Measurements from ENCODE around the gene SYN1. TPM values are rescaled to one million over a fixed set of nuclear protein-coding genes. Genes with fewer than 3 reads are reported as not detected.

SYN1 gene
- total RNA-seq, 2 donors from 2014 or later: 0.14 to 4.1 TPM

DNA sequence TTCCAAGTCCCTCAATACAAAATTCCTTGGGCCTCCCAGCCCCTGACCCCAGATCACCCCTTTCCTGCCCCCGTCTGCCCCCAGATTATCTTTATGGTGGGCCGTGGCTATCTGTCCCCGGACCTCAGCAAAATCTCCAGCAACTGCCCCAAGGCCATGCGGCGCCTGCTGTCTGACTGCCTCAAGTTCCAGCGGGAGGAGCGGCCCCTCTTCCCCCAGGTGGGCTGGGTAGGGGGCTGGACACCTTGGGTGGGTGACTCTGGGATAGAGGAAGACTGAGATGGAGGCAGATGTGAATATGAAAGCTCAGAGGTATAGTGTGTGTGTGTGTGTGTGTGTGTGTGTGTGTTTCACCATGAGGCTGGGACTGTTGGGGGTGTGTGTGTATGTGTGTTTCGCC lies 48.9 kb downstream of the SYN1 start:
- 100% methylated on average over 3 of the region's 8 CpGs for WGBS
- intact Hi-C loops (cut with DNase I): no loop called here
- TF ChIP-seq, protein P1, sequence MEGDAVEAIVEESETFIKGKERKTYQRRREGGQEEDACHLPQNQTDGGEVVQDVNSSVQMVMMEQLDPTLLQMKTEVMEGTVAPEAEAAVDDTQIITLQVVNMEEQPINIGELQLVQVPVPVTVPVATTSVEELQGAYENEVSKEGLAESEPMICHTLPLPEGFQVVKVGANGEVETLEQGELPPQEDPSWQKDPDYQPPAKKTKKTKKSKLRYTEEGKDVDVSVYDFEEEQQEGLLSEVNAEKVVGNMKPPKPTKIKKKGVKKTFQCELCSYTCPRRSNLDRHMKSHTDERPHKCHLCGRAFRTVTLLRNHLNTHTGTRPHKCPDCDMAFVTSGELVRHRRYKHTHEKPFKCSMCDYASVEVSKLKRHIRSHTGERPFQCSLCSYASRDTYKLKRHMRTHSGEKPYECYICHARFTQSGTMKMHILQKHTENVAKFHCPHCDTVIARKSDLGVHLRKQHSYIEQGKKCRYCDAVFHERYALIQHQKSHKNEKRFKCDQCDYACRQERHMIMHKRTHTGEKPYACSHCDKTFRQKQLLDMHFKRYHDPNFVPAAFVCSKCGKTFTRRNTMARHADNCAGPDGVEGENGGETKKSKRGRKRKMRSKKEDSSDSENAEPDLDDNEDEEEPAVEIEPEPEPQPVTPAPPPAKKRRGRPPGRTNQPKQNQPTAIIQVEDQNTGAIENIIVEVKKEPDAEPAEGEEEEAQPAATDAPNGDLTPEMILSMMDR (IDR thresholded peaks at IDR 0.05): no peak
- TF ChIP-seq POLR2A (IDR thresholded peaks at IDR 0.05): no peak
- no peak for TF ChIP-seq POLR2AphosphoS5 (IDR thresholded peaks at IDR 0.05)
- no peak overlapping the region for H3K4me3 ChIP-seq
- H3K27me3 ChIP-seq (replicated peaks; ENCODE audit: insufficient read depth): no peaks in the 10 kb centered on the region
- H3K9me3 ChIP-seq: no peaks in the 10 kb centered on the region
- H3K4me1 ChIP-seq (replicated peaks): no peaks in the 10 kb centered on the region
- no peaks in the 10 kb centered on the region for H3K36me3 ChIP-seq
- no peak for DNase-seq (ENCODE audit: low spot score)
- H3K27ac ChIP-seq: no peak overlapping the region

DNA sequence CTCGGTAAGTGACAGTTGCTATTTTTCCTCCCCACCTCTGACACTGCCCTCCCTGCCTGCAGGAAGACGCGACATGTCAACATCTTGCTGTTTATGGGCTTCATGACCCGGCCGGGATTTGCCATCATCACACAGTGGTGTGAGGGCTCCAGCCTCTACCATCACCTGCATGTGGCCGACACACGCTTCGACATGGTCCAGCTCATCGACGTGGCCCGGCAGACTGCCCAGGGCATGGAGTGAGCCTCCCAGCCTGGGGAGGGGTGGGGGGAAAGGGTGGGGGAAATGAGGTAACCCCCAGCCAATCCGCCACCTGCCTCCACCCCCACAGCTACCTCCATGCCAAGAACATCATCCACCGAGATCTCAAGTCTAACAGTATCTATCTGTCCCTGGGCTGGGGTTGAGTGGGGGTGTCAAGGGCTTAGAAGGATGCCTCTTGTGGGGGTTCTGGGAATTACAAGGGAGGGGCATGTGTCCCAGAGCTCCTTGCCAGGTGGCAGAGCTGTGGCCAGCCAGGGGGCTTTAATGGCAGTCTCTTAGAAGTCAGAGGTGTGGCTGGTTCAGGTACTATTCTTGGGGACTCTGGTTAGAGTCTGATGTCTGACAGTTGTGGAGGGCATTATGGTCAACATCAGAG lies 50.9 kb downstream of the SYN1 start:
- H3K9me3 ChIP-seq: no peaks in the 10 kb centered on the region
- H3K4me3 ChIP-seq: no peak overlapping the region
- no peaks in the 10 kb centered on the region for H3K27me3 ChIP-seq (replicated peaks; ENCODE audit: insufficient read depth)
- no peaks in the 10 kb centered on the region for H3K36me3 ChIP-seq
- intact Hi-C loops (cut with DNase I): no loop called here
- H3K4me1 ChIP-seq (replicated peaks): no peaks in the 10 kb centered on the region
- 94% methylated on average over 12 of the region's 13 CpGs for WGBS
- no peak overlapping the region for H3K27ac ChIP-seq
- DNase-seq (ENCODE audit: low spot score): no peak
- TF ChIP-seq POLR2A (IDR thresholded peaks at IDR 0.05) (no peak), POLR2AphosphoS5 (IDR thresholded peaks at IDR 0.05) (no peak)
- TF ChIP-seq, protein P1 (IDR thresholded peaks at IDR 0.05): no peak

DNA sequence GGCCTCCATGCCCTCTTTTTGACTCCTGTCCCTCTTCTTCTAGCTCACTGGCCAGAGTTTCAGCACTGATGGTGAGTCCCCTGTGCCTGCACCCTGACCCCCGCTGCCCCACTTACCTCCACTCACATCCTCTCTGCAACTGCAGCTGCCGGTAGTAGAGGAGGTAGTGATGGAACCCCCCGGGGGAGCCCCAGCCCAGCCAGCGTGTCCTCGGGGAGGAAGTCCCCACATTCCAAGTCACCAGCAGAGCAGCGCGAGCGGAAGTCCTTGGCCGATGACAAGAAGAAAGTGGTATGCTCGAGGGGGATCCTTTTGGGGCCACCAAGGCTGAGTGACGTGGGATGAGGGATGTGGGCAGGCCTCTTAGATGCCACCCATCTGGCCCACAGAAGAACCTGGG lies 52.8 kb downstream of the SYN1 start:
- no peaks in the 10 kb centered on the region for H3K9me3 ChIP-seq
- H3K27ac ChIP-seq: no peak overlapping the region
- 100% methylated on average over 2 of the region's 11 CpGs for WGBS
- no peak for DNase-seq (ENCODE audit: low spot score)
- no peak overlapping the region for H3K4me3 ChIP-seq
- H3K27me3 ChIP-seq (replicated peaks; ENCODE audit: insufficient read depth): no peaks in the 10 kb centered on the region
- H3K4me1 ChIP-seq (replicated peaks): no peaks in the 10 kb centered on the region
- H3K36me3 ChIP-seq: no peaks in the 10 kb centered on the region
- TF ChIP-seq POLR2A (IDR thresholded peaks at IDR 0.05) (no peak), POLR2AphosphoS5 (IDR thresholded peaks at IDR 0.05) (no peak)
- TF ChIP-seq, protein P1 (IDR thresholded peaks at IDR 0.05): no peak
- intact Hi-C loops (cut with DNase I): no loop called here

DNA sequence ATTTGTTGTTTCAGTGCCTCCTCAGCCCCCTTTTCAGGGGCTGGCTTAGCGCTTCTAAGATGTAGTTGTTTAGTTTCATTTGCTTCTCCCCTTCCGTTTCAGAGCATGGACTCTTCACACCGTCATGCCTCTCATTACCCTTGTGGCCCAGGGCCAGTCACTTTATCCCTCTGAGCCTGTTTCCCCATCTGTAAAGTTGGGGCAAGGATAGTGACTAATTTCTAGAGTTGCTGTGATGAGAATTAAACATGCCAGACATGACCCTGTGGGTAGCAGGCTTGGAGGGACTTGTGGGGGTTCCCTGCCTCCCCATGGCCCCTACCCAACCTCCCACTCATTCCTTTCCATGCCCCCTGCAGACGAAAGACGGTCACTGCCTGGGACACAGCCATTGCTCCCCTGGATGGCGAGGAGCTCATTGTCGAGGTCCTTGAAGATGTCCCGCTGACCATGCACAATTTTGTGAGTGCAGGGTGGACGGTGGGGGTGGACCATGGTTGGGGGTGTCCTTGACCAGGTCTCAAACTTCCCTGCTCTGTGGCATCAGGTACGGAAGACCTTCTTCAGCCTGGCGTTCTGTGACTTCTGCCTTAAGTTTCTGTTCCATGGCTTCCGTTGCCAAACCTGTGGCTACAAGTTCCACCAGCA lies 55.1 kb downstream of the SYN1 start:
- no peaks in the 10 kb centered on the region for H3K4me1 ChIP-seq (replicated peaks)
- no peak overlapping the region for H3K27ac ChIP-seq
- DNase-seq (ENCODE audit: low spot score): no peak
- intact Hi-C loops (cut with DNase I): no loop called here
- H3K4me3 ChIP-seq: no peak overlapping the region
- TF ChIP-seq POLR2AphosphoS5 (IDR thresholded peaks at IDR 0.05) (no peak), POLR2A (IDR thresholded peaks at IDR 0.05) (no peak)
- TF ChIP-seq, protein P1 (IDR thresholded peaks at IDR 0.05): no peak
- no peaks in the 10 kb centered on the region for H3K9me3 ChIP-seq
- H3K36me3 ChIP-seq: no peaks in the 10 kb centered on the region
- 71% methylated on average over 12 of the region's 12 CpGs for WGBS
- H3K27me3 ChIP-seq (replicated peaks; ENCODE audit: insufficient read depth): no peaks in the 10 kb centered on the region

DNA sequence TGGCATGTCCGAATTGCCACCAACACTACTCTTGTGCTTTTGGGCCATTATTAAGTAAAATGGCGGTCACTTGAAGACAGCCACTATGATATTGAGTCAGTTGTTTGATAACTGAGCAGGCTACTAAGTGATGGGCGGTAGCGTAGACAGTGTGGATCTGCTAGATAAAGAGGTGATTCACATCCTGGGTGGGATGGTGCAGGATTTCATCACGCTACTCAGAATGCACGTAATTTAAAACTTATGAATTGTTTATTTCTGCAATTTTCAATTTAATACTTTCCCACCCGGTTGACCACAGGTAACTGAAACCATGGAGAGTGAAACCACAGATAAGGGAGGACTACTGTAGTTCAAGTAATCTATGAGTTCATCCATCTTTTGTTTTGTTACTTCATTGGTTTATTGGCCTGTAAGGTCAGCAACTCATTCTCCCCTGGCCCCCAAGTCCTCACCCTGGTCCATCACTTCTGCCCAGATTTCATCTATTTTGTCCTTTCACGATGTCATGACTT lies 55.8 kb downstream of the SYN1 start:
- Histone ChIP-seq H3K4me3 (no peak overlapping the region), H3K27me3 (replicated peaks; ENCODE audit: insufficient read depth) (no peaks in the 10 kb centered on the region), H3K4me1 (replicated peaks) (no peaks in the 10 kb centered on the region), H3K36me3 (no peaks in the 10 kb centered on the region), H3K27ac (no peak overlapping the region), H3K9me3 (no peaks in the 10 kb centered on the region)
- TF ChIP-seq POLR2A (IDR thresholded peaks at IDR 0.05) (no peak), POLR2AphosphoS5 (IDR thresholded peaks at IDR 0.05) (no peak)
- TF ChIP-seq, protein P1 (IDR thresholded peaks at IDR 0.05): no peak
- WGBS: 75% methylated on average over 8 of the region's 8 CpGs
- intact Hi-C loops (cut with DNase I): no loop called here
- DNase-seq (ENCODE audit: low spot score): no peak
